Fibroblast of the aortic adventitia (primary cell): ENCODE data around the gene EPN3. TPM values are rescaled to one million over a fixed set of nuclear protein-coding genes. Genes with fewer than 3 reads are reported as not detected.

Experiments used
- DNase-seq: peaks from one replicate; pipeline ENCODE4 v3.0.0-alpha.2; 2010; ENCODE audit warnings: low read depth
- H3K4me3 ChIP-seq: 2 replicates; pipeline ENCODE4 v1.5.1; 2011; ENCODE audit warnings: low read depth, mild to moderate bottlenecking, control low read depth, low read length, moderate library complexity
- CTCF ChIP-seq: IDR thresholded peaks from 2 replicates; pipeline ENCODE4 v1.5.1; 2011; ENCODE audit warnings: mild to moderate bottlenecking, low read length, control low read depth, inconsistent platforms; ENCODE audit not compliant: insufficient read depth
- total RNA-seq: library from RNA; depleted of rRNA; stranded (reverse); fragments of >200 nt; gene quantifications from 2 replicates; pipeline ENCODE4 v1.2.3, GENCODE V29; 2012; ENCODE audit warnings: low replicate concordance

The EPN3 gene
- total RNA-seq, 1 donor = not detected

- no peak for TF ChIP-seq CTCF
- no peak overlapping the region for H3K4me3 ChIP-seq
- DNase-seq = no peak
Measured at GRCh38 chr17:50537721-50538548, 5.4 kb downstream of the EPN3 start.

DNA sequence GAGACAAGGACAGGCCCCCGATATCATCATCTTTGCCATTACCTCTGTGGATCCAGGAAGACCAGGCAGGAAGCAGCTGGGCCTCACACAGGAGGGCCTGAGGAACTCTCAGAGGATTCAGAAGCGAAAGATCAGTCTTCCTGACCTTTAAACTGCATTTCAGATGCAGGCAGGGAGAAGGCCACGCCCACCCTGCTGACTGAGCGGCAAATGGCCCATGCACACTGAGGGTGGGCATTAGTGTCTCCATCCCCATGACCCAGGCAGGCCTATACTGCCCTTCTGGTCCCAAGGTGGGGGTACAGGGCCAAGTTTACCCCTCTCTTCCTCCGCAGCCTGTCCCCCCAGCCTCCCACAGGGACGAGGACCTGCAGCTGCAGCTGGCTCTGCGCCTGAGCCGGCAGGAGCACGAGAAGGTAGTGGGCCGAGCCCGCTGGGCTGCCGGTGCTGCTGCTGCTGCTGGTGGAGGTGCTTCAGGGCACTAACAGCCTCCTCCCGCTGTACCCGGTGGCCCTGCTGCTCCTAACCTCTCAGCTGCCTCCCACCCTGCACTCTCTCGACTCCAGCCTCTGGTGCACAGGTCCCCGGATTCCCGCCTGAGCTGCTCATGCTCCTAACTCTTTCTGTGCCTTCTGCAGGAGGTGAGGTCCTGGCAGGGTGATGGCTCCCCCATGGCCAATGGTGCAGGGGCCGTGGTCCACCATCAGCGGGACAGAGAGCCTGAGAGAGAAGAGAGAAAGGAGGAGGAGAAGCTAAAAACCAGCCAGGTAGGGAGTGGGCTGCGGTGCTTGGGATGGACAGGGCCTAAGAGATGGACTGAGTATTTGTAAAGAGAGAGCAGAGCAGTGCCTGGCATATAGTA lies 6.2 kb downstream of the EPN3 start:
- H3K4me3 ChIP-seq = no peak overlapping the region
- DNase-seq = no peak
- TF ChIP-seq CTCF = no peak

- no peak overlapping the region for H3K4me3 ChIP-seq
- DNase-seq = no peak
- no peak for TF ChIP-seq CTCF
Measured at GRCh38 chr17:50539762-50540559, 7.4 kb downstream of the EPN3 start.

GRCh38 chr17:50540560-50541401 lies 8.2 kb downstream of the EPN3 start:
- no peak for DNase-seq
- no peak overlapping the region for H3K4me3 ChIP-seq
- TF ChIP-seq CTCF = no peak

DNA sequence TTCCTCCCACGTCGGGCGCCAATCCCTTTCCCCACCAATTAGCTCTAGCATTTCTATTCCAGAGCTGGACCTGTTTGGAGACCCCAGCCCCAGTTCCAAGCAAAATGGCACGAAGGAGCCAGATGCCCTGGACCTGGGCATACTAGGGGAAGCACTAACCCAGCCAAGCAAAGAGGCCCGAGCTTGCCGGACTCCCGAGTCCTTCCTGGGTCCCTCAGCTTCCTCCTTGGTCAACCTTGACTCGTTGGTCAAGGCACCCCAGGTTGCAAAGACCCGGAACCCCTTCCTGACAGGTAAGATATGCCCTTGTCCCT lies 8.8 kb downstream of the EPN3 start:
- no peak for DNase-seq
- no peak for TF ChIP-seq CTCF
- peak overlapping the region; percentile 69 for H3K4me3 ChIP-seq
